Superior temporal gyrus (tissue), 1 donor: ENCODE measurements around the gene CARD11.

Experiments used
- DNase-seq: peaks from one replicate; pipeline ENCODE4 v3.0.0-alpha.2; 2016; ENCODE audit errors: extremely low spot score

Gene CARD11

DNA sequence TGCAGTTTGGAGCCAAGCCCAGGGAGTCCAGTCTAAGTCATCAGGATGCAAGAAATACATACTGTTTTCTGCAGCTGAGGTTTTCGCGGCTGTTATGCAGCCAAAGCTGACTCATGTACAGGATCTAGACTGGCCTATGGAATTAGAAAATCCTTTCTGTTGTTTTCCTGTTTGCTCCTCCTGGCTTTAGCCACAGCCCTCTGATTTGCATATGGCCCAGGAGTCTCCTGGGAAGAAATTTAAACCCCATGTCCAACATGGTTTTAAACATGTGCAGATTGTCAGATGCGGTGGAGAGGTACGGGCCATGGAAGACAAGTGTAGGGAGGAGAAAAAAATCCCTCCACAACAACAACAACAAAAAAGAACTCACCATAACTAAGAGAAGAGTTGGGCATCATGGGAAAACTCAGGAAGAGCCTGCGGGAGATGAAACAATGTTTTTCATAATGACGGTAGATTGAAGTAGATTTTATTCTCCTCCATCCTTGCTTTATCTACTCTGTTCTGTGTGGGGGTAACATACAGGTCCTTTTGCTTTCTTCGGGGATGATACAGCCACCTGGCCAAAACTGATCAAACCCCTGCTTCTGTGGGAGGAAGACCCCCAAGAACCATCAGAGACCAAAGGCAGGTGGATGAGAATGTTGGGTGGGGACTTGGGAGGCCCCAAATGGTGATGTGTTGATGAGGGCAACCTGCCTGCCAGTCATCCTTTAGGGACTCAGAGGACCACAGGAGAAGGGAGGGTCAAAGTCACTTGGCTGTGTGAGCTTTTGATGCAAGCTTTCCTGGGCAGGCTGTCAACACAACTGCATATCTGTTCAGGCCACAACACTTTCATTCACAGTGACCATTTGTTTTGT is 169.7 kb downstream of the CARD11 start:
- DNase-seq, result peak; percentile 63

DNA sequence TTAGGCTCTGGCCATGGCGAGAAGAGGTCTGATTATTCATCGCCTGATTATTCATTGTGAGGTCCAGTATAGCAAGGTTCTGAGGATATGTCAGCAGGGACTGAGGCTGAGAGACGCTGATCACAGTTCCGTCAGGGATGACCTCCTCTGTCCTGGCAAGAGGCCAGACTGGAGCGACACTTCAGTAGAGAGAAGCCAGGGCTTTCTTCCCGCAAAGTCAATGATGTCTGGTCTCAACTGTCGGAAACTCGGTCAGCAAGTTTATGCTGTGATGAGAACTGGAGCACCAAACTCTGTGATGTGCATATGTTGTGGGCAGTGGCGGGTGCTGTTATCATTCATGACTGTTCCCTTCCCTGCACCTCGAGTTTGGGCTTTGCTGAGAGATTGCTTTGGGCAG is 170.5 kb downstream of the CARD11 start:
- peak; percentile 22 for DNase-seq

DNA sequence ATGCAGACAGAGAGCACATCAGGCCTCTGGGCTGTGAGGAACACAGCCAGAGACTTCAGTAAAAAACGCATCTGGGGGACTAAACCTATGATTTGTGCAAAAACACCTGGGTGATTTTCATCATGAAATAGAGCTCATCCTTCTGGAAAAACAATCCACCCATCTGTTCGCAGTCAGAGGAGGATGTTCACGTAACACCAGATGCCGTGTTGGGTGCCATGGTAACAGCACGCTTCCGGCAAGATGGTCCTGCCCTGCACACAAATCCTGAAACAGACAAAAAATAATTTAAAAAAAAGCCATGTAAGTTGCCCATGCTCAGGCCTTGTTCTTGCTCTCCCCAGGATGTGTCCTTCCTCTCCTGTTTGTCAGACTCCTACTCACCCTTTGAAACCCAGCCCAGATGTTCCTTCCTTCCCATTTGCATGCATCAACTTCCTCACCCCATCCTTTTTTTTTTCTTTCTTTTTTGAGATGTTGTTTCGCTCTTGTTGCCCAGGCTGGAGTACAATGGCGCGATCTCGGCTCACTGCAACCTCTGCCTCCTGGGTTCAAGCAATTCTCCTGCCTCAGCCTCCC is 171.3 kb downstream of the CARD11 start:
- DNase-seq, result peak; percentile 21

DNA sequence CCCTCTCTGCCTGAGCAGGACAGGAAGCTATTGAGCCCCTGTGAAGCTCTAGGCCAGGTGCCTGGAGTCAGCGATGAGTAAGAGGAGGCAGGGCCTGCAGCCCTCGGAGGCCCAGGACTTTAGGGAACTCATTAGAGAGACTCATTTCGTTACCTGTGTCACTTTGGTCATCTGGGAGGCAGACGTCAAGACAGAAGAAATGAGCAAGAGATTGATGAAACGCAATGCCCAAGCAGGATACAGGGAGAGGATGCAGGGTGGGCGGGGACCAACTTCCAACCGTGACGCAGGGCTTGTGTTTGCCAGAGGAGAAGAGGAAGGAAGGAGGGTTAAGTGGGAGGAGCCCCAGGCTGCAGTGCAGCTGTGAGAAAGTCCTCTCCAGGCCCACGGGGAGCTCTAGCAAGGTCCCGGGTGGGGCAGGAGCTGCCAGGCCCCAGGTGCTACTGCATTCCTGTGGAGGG is 173.2 kb downstream of the CARD11 start:
- no peak for DNase-seq

DNA sequence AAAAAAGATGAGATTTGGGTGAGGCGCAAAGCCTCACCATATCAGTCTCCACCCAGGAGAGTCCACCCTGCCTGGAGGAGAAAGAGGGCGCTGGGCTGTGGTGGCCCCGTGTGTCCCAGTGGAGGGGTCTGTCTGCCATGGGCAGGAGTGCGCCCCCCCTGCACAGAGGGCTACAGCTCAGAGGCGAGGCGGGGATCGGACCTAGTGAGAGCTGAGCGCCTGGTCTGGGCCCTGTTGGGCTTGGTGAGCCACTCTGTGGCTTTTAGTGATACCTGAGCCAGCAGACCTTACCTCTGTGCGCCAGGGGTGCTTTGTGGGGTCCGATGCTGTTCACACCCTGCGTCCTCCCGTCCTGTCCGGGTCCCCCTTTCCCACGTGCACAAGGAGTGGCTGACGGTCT is 173.7 kb downstream of the CARD11 start:
- DNase-seq, result no peak

DNA sequence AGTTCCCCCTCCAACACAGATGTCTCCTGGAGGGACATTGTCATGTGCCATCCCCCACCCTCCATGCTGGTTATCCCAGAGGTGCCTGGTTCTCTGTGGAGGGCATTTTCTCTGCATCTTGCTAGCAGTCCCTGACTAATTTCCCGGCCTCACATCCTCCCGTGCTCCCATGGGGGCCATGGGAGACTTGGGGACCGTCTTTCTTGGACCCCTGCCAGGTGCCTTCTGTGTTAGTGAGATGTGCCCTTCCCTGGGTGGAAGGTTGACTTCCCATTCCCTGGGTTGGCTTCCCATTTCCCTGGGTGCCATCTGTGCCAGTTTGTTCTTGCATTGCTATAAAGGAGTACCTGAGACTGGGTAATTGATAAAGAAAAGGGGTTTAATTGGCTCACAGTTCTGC is 177.1 kb downstream of the CARD11 start:
- DNase-seq, result no peak

DNA sequence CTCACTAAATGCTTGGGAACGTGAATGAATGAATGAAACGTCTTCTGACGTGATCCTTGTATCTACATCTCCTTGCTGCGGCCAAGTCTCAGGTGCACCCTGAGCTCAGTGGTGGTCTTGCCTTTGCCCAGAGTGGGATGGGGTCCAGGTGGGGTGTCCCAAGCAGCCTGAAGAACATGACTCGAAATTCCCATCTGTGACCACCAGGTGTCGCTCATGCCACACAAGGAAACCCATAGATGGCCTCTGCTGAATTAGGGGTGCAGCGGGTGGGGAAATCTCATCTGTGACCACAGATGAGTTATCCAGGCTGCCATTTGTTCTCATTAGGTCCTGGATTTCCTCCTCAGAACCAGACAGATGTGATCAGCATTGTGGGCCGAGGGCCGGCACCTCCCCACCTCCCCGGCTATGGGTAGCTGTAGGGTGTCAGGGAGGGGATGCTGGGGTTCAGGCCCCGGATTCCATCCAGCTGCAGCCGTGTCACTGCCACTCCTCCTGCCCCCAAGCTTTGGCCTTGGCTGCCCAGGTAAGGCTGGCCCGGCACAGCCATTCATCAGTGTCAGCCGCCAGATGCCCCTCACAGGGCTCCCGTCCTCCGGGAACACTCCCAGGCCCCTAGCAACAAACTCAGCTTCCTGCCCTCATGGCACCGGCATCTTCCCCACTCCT is 178.5 kb downstream of the CARD11 start:
- DNase-seq, result peak; percentile 87

DNA sequence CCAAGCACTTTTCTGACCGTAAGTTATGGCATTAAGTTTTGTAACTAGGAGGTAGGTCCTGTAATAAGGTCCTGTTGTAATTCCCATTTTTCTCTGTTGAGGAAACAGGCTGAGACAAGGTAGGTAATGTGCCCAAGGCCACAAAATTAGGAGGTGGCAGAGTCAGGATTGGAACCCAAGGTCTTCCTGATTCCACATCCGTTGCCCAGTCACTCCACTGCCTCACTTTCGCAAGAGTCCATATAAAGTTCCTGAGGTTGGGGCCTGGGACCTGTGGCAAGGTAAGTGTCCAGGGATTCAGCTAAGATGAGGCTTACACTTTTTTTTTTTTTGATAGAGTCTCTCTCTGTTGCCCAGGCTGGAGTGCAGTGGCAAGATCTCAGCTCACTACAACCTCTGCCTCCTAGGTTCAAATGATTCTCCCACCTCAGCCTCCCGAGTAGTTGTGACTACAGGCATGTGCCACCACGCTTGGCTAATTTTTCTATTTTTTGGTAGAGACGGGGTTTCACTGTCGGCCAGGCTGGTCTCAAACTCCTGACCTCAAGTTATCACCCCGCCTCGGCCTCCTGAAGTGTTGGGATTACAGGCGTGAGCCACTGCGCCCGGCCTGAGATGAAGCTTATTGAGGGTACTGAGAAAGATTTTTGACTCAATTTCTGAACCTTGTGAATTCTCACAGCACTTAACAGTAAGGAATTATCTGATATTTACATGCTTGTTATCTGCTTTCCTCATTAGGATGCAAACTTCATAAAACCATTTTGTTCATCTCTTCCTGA is 179.3 kb downstream of the CARD11 start:
- no peak for DNase-seq

DNA sequence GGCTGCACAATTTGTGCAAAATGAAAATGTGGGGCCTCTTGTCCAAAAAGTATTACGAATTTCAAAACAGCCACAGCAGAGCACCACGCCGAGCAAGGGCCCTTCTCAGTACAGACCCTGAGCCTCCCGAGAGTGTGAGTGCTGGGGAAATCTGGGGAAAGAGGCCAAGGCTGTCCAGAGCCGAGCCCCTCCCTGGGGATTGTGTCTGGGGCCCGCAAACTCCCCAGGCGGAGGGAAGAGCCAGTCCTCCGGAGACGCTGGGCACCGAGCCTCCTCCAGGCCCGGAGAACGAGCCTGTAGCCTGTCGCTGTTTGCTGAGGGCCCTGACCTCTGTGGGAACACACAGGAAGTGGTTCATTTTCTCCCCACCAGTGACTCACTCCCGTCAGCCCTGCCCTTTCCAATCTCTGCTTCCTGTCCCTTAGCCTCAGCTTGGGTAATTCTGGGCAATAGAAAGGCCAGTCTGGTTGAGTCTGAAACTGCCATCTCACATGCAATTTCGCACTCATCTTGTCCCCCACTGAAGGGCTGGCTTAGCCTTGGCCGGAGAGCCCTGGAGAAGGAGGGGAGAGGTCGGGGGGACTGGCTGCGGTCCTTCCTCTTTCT is 180.1 kb downstream of the CARD11 start:
- DNase-seq, result no peak

DNA sequence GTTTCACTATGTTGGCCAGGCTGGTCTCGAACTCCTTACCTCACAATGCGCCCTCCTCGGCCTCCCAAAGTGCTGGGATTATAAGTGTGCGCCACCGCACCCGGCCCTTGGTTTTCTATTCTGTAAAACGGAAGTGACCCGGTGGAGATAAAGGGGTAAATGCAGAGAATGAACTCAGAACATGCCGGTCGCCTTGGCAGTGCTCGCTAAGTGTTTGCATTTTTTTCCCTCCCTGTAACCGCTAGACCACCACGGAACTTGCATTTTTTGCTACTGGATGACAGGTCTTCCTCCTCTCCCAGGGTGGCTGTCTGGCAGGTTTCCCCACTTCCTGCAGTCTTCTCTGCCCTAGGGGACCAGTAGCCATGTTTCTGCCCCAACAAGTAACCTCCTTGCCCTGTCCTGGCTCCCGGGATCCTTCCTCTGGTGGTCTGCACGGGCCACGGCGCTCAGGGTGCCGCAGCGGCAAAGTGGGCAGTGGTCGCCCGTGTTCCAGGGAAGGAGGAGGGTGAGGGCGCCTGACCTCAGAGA is 180.8 kb downstream of the CARD11 start:
- DNase-seq, result no peak

DNA sequence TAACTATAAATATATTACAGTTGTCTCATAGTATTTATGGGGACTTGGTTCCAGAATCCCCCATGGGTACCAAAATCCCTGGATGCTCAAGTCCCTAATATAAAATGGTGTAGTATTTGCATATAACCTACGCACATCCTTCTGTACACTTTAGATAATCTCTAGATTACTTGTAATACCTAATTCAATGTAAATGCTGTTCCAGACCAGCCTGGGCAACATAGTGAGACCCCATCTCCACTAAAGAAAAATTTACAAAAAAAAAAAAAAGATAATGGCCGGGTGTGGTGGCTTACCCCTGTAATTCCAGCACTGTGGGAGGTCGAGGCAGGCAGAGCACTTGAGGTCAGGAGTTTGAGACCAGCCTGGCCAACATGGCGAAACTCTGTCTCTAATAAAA is 182.2 kb downstream of the CARD11 start:
- DNase-seq, result no peak

DNA sequence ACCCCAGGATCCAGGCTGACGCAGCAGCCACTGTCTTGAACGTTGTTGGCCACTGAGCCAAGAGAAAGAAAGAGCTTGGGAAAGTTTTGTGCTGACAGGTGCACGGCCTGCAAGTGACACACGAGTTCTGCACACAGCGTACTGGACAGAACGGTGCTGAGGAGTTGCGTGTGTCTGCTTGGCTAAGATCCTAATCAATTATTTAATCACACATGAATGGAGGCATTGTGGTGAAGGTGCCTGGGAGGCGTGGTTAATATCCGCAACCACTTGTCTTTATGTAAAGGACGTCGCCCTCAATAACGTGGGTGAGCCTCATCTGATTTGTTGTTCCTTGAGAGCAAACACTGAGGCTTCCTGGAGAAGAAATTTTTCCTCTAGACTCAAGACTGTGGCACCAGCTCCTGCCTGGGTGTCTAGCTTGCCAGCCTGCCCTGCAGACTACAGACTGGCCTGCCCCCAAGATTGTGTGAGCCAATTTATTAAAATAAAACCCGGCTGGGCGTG is 183.0 kb downstream of the CARD11 start:
- no peak for DNase-seq

DNA sequence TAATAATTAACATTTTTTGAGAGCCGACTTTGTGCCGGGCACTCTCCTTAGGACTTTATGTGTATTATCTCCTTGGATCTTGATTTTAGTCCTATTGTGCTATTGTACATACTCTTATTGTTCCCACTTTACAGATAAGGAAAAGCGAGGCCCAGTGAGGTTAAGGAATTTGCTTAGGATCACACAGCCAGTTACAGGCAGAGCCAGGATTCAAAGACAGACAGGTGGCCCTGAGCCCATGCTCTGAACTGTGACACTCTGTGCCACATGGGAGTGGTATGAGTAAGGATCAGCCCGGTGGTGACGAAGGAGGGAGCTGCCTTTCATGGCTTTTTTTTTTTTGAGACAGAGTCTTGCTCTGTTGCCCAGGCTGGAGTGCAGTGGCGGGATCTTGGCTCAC is 183.7 kb downstream of the CARD11 start:
- no peak for DNase-seq

DNA sequence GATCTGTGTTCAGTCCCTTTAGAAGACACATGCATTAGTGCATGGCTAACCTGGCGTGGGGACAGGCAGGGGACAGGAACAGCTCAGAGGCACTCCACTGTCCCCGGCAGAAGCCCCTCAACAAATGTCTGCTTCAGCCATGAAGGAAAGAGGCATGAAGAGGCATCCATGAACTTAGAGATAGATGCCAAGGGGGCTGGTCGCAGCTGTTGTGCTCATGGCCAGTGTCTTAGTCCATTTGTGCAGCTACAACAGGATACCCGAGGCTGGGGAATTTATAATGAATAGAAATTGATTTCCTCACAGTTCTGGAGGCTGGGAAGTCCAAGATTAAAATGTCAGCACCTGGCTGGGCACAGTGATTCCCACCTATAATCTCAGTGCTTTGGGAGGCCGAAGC is 185.0 kb downstream of the CARD11 start:
- DNase-seq, result no peak

DNA sequence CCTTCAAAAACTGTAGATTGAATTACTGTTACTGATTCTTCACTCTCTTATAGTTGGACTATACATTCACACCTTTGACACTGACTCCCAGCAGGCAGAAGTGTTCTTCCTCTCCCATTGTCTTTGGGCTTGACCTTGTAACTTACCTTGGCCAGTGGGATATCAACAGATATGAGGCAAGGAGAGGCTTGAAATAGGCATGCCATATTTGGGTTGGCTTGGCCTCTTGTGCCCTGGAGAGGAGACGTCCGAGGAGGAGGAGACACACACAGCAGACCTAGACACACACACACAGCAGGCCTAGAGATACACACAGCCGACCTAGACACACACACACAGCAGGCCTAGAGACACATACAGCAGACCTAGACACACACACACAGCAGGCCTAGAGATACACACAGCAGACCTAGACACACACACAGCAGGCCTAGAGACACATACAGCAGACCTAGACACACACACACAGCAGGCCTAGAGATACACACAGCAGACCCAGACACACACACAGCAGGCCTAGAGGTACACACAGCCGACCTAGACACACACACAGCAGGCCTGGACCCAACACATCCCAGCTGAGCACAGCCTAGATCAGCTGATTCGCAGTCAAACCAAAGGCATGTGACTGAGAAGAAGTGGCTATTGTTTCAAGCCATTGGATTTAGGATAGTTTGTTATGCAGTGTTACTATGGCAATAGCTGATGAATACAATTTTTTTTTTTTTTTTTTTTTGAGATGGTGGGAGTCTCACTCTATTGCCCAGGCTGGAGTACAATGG is 187.1 kb downstream of the CARD11 start:
- DNase-seq, result no peak
